GM23338 (cell line): ENCODE results near the gene NR0B2.
"Not testable (repeated sequence)": the region's sequence is repeated elsewhere in the genome, so short reads cannot be mapped to it uniquely, and the experiment has no call there.

Experiments
- CREB1 ChIP-seq: fragments of 250-450 bp; sonication (Bioruptor Pico); IDR thresholded peaks from 2 replicates; pipeline ENCODE4 v1.5.0; 2020; ENCODE audit warnings: low read depth, mild to moderate bottlenecking, moderate library complexity
- EZH2 ChIP-seq: fragments of 200-600 bp; sonication (generic); IDR thresholded peaks from one replicate; pipeline ENCODE4 v1.8.0; 2017; ENCODE audit warnings: antibody characterized with exemption, mild to moderate bottlenecking, low read depth; ENCODE audit not compliant: unreplicated experiment
- JUNB ChIP-seq: IDR thresholded peaks from one replicate; pipeline ENCODE4 v1.6.1; 2016; ENCODE audit warnings: antibody characterized with exemption; ENCODE audit not compliant: unreplicated experiment
- POLR2AphosphoS5 ChIP-seq: IDR thresholded peaks from 2 replicates; pipeline ENCODE4 v1.6.1; 2016; ENCODE audit warnings: antibody characterized with exemption, low read depth
- STAT1 ChIP-seq: IDR thresholded peaks from one replicate; pipeline ENCODE4 v1.6.1; 2016; ENCODE audit warnings: antibody characterized with exemption; ENCODE audit not compliant: unreplicated experiment
- ZNF114 ChIP-seq: fragments of 250-450 bp; sonication (Bioruptor Pico); IDR thresholded peaks from 2 replicates; pipeline ENCODE4 v1.5.0; 2020; ENCODE audit warnings: mild to moderate bottlenecking, moderate library complexity
- TF ChIP-seq, protein P1 (sequence below): IDR thresholded peaks from 2 replicates; pipeline ENCODE4 v1.6.1; 2016; ENCODE audit warnings: antibody characterized with exemption
- TF ChIP-seq, protein P2 (sequence below), 2 experiments: fragments of 200-600 bp in 1 of 2; sonication (generic) in 1 of 2; conservative IDR thresholded peaks; 2 replicates each; pipeline versions ENCODE4 v1.5.1 to v1.6.1; 2016 to 2017; ENCODE audit warnings: antibody characterized with exemption in 2 of 2, low read depth in 2 of 2, mild to moderate bottlenecking in 2 of 2, moderate library complexity in 1 of 2

DNA sequence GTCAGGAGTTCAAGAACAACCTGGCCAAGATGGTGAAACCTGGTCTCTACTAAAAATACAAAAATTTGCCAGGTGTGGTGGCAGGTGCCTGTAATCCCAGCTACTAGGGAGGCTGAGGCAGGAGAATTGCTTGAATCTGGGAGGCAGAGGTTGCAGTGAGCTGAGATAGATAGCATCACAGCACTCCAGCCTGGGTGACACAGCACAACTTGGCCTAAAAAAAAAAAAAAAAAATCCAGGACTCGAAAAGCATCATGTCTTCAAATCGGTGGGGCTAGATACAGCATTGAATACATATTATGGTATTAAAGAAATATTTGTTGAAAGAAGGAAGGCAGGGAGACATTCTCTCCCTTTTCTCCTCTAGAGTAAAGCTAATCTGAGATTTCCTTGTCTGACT, 40.7 kb downstream of the NR0B2 start:
- TF ChIP-seq, protein P1, sequence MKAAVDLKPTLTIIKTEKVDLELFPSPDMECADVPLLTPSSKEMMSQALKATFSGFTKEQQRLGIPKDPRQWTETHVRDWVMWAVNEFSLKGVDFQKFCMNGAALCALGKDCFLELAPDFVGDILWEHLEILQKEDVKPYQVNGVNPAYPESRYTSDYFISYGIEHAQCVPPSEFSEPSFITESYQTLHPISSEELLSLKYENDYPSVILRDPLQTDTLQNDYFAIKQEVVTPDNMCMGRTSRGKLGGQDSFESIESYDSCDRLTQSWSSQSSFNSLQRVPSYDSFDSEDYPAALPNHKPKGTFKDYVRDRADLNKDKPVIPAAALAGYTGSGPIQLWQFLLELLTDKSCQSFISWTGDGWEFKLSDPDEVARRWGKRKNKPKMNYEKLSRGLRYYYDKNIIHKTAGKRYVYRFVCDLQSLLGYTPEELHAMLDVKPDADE = not testable (repeated sequence)
- TF ChIP-seq POLR2AphosphoS5; EZH2; STAT1; ZNF114 (CRISPR knock-in tag); JUNB; CREB1 (CRISPR knock-in tag): not testable (repeated sequence)
- TF ChIP-seq, protein P2, sequence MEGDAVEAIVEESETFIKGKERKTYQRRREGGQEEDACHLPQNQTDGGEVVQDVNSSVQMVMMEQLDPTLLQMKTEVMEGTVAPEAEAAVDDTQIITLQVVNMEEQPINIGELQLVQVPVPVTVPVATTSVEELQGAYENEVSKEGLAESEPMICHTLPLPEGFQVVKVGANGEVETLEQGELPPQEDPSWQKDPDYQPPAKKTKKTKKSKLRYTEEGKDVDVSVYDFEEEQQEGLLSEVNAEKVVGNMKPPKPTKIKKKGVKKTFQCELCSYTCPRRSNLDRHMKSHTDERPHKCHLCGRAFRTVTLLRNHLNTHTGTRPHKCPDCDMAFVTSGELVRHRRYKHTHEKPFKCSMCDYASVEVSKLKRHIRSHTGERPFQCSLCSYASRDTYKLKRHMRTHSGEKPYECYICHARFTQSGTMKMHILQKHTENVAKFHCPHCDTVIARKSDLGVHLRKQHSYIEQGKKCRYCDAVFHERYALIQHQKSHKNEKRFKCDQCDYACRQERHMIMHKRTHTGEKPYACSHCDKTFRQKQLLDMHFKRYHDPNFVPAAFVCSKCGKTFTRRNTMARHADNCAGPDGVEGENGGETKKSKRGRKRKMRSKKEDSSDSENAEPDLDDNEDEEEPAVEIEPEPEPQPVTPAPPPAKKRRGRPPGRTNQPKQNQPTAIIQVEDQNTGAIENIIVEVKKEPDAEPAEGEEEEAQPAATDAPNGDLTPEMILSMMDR (conservative IDR thresholded peaks at IDR 0.05; ENCODE audit: low read depth in 2 of 2) = not testable (repeated sequence)
